Measurements from ENCODE around the gene MAP2. TPM values are rescaled to one million over a fixed set of nuclear protein-coding genes. Genes with fewer than 3 reads are reported as not detected.

The MAP2 gene
- total and polyA plus RNA-seq, 11 donors: 3.2 to 19.3 (median 8.9) TPM

DNA sequence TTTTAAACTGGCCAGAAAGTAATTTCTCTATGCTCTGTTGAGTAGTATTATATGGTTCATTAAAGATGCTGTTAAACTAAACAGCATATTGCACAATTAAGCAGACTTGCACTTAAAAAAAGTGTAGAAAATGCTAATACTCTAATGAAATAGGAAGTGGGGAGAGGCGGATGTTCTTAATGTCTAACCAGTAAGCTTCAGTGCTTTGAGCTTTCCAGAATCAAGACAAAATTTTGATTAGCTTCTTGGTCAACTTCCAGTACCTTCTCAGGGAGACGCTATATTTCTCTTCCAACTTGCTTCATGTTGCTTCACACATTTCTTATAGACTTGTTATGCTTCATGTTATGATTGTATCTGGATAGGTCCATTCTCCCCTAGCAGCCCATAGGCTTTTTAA lies 89.1 kb downstream of the MAP2 start:
- no peak for TF ChIP-seq POLR2A (IDR thresholded peaks at IDR 0.05)
- TF ChIP-seq, protein P1, sequence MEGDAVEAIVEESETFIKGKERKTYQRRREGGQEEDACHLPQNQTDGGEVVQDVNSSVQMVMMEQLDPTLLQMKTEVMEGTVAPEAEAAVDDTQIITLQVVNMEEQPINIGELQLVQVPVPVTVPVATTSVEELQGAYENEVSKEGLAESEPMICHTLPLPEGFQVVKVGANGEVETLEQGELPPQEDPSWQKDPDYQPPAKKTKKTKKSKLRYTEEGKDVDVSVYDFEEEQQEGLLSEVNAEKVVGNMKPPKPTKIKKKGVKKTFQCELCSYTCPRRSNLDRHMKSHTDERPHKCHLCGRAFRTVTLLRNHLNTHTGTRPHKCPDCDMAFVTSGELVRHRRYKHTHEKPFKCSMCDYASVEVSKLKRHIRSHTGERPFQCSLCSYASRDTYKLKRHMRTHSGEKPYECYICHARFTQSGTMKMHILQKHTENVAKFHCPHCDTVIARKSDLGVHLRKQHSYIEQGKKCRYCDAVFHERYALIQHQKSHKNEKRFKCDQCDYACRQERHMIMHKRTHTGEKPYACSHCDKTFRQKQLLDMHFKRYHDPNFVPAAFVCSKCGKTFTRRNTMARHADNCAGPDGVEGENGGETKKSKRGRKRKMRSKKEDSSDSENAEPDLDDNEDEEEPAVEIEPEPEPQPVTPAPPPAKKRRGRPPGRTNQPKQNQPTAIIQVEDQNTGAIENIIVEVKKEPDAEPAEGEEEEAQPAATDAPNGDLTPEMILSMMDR (IDR thresholded peaks at IDR 0.05): no peak
- WGBS, 4 donors: 69 to 93% (median 76%) methylated on average over 2 of the region's 2 CpGs
- Histone ChIP-seq H3K27me3 (no peaks in the 10 kb centered on the region), H3K36me3 (no peaks in the 10 kb centered on the region), H3K9me3 (no peaks in the 10 kb centered on the region), H3K27ac (no peak overlapping the region), H3K4me3 (no peak overlapping the region), H3K4me1 (no peaks in the 10 kb centered on the region)
- DNase-seq: no peak
- intact Hi-C loops (cut with DNase I): no loop called here
- no peak for ATAC-seq

DNA sequence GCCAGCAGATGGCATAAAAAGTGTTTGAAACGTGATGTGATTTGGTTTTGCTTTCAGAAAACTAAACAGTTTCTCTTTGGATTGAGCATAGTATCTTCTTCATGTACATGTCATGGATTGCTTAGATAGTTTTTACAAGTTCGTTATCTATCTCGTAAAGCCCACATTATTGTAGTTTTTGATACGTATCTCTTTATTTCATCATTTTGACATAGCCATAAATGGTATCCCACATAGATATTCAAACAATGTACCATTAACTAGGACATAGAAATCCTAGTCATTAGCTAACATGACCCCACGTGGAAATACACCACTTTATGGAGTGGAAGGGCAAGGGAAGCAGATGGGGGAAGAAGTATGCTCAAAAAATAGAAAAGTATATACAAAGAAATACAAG lies 93.6 kb downstream of the MAP2 start:
- H3K27ac ChIP-seq: no peak overlapping the region
- no peaks in the 10 kb centered on the region for H3K9me3 ChIP-seq
- no peak for ATAC-seq
- TF ChIP-seq, protein P1 (IDR thresholded peaks at IDR 0.05): no peak
- TF ChIP-seq POLR2A (IDR thresholded peaks at IDR 0.05): no peak
- H3K36me3 ChIP-seq: no peaks in the 10 kb centered on the region
- H3K4me3 ChIP-seq: no peak overlapping the region
- no peaks in the 10 kb centered on the region for H3K27me3 ChIP-seq
- intact Hi-C loops (cut with DNase I): no loop called here
- no peak for DNase-seq
- 76 to 82% (median 77%) methylated on average over 5 of the region's 5 CpGs for WGBS, 4 donors
- H3K4me1 ChIP-seq: peaks cover 0 to 8% (median 0%) of the 10 kb centered on the region in 12 donors

DNA sequence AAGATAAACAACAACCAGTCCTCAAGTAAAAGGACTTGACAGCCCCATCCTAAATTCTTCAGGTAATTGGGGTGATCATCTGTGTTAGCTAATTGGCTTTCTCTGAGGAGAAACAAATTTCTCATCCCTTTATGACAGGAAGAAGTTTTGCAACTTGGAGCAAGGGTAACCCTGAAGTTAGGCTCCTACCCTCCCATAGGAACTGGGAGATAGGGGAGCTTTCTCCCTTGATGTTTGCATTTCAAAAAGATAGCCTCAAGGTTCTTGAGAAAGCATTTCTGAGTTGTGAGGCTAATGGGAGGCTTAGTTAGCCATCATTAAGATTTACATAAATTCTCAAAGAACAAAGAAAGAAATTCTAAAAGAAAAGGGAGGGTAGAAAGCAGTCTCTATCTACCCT lies 95.4 kb downstream of the MAP2 start:
- H3K9me3 ChIP-seq: no peaks in the 10 kb centered on the region
- no peaks in the 10 kb centered on the region for H3K27me3 ChIP-seq
- ATAC-seq (no peak), DNase-seq (no peak)
- H3K4me1 ChIP-seq: peaks cover 0 to 8% (median 0%) of the 10 kb centered on the region in 12 donors
- TF ChIP-seq, protein P1 (IDR thresholded peaks at IDR 0.05): no peak
- TF ChIP-seq POLR2A (IDR thresholded peaks at IDR 0.05): no peak
- no peaks in the 10 kb centered on the region for H3K36me3 ChIP-seq
- intact Hi-C loops (cut with DNase I): no loop called here
- no peak overlapping the region for H3K4me3 ChIP-seq
- H3K27ac ChIP-seq: no peak overlapping the region

DNA sequence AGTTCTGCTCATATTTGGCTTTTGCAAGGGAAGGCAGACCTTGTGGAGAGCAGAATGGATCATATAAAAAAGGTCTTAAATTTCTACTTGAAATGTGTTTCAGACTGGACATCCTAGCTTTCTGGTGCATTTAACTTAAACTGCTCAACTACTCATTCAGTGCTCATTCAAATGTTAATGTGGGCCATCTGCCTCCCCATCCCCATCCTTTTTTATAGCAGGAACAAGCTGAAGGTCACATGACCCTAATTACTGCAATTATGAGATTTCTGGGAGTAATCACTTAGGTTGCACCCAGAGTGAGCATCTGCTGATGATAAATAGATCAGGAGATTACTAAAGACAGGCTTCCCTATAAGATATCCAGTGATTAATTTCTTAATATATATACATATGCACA lies 96.1 kb downstream of the MAP2 start:
- Histone ChIP-seq H3K4me1 (peaks cover 0 to 11% (median 0%) of the 10 kb centered on the region in 12 donors), H3K27me3 (no peaks in the 10 kb centered on the region), H3K4me3 (no peak overlapping the region), H3K9me3 (no peaks in the 10 kb centered on the region), H3K27ac (no peak overlapping the region), H3K36me3 (no peaks in the 10 kb centered on the region)
- no peak for ATAC-seq
- DNase-seq: no peak
- TF ChIP-seq, protein P1 (IDR thresholded peaks at IDR 0.05): no peak
- no peak for TF ChIP-seq POLR2A (IDR thresholded peaks at IDR 0.05)
- intact Hi-C loops (cut with DNase I): no loop called here

Data from heart left ventricle (tissue), 16 donors.